NCI-H510A (cell line): Measurements from ENCODE around the gene CRTAP.
"Not testable (repeated sequence)": the region's sequence is repeated elsewhere in the genome, so short reads cannot be mapped to it uniquely, and the experiment has no call there.

Source experiments
- DNase-seq: peaks from one replicate; lab custom pipeline; 2025; lab: John Stamatoyannopoulos, UW

Gene CRTAP

DNA sequence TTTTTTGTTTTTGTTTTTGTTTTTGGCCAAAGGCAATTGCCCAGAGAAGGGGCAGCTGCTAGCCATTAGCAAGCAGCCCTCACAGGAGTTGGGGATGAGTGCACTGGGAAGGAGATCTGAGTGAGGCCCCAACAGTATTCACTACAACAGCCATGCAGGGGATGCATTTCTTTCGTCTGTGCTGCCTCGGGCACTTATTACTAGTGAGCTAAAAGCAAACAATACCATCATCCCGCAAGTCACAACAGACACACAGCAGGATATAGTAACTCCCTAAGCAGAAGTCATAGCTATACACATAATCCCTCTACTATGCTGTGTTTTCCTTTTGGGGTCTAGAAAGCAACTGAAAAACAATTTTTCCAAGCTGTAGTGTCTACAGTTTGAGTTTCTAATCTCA lies 27.2 kb downstream of the CRTAP start:
- DNase-seq = no peak

DNA sequence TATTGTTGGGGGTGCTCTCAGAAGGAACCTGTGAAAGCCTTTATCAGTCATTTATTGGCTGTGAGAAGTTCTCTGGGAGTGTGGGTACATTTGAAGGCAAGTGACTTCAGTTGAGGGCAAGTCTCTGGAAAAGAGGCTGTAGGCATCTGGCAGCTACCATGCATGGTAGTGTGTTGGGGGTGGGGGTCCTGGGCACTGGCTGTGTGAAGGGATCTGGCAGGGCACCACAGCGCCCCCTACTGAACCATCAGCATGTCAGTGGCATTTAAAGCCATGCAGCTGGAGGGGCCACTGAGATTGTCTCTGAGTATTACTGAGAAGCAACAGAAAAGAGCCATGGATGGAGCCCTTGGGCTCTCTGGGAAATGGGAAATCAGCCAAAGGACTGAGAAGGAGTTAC lies 30.6 kb downstream of the CRTAP start:
- DNase-seq = no peak

DNA sequence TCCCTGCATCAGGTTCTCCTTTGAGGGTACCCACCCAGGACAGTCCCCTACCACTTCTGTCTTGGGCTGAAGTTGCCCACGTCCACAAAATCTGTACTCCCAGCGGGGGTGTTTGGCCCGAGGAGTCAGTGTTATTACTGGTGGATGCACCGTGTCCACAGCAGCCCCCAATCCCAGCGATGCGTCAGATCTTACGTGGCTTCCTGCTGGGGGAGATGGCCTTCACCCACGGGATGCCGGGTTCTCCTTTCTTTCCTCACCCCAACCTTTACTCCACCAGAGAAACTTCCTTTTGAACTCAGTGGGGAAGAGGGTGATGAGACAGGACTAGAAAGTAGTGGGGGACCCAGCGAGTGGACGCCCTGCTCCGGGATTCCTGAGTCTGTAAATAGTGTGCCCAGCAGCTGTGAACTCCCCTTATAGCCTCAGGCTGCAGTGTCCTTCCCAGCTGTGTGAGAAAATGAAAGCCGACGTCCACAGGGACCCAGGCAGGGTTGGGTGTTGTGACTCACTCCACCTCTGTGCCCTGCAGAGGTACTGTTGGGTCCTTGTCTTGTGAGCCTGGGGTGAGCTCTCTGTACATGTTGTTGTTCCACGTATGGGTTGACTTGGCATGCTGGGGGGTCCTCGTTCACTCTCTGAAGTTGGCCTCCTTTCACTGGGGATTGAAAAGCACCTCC lies 31.5 kb downstream of the CRTAP start:
- no peak for DNase-seq

DNA sequence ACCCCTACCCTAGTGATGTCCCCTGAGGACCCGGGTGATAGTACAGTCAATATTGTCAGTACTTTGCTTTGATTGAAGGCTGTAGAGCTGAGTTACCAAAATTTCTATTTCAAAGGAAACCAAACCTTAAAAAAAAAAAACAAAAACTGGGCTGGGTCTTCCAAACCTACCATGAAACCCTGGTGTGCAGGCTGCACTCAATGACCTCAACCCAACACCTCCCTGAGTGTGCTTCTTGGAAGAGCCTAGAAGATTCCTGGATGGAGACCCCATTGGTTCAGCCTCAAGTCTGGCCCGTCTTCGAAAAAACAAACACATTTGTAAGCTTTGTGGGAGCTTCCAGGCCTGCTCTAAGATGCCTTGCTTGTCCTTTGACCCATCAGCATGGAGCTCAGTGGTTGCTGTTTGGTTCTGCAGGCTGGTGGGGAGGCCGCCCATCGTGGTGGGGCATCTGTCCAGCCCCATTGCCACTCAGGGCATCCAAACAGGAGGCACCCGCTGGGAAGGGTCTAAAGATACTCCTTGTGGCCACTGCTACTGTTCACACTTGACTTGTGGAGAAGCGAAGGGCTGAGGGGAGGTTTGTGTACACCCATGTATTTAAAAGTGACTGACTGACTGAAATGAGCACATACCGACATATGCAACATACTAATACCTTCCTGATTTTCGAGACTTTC lies 32.2 kb downstream of the CRTAP start:
- DNase-seq = no peak

DNA sequence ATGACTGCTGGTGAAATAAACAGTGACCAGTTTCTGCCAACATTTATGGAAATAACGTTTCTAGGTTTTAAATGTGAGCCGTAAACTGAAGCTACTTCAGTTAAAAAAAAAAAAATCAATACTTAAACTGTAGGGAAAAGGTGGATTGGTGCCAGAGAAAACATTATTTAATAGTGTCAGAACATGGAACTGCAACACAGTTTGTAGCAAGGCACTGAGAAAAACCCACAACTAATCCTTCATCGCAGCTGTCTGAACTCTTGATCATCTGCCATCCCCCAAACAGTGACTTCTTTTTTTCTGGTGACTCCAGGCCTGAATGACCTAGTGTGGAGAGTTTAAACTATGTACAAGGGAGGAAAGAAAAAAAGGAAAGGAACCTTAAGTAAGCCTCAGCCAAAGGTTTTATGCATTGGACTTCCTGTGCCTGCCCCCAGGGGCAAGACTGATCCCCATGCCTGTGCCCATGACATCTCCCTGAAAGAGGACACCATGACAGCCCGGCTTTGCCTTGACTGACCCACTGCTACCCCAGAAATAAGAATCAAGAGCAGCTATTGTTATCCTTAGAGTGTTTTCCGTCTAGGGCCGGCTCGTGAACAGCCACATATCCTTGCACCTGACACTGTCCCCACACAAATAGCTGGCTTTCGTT lies 33.1 kb downstream of the CRTAP start:
- DNase-seq = no peak

DNA sequence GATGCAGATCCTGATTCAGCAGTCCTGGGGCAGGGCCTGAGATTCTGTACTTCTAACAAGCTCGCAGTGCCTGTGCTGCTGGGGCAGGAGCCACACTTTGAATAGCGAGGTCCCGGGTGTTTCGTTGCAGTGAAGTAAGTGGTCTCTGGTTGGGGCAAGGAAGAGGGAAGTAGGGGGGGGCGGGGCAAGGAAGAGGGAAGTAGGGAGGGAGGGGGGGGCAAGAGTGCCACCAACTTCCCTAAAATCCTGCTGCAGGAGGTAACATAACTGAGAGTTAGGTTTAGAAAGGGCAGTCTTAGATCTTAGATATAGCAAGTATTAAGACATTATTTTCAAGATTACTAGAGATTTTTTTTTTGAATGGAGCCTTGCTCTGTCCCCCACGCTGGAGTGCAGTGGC lies 35.5 kb downstream of the CRTAP start:
- DNase-seq = no peak

DNA sequence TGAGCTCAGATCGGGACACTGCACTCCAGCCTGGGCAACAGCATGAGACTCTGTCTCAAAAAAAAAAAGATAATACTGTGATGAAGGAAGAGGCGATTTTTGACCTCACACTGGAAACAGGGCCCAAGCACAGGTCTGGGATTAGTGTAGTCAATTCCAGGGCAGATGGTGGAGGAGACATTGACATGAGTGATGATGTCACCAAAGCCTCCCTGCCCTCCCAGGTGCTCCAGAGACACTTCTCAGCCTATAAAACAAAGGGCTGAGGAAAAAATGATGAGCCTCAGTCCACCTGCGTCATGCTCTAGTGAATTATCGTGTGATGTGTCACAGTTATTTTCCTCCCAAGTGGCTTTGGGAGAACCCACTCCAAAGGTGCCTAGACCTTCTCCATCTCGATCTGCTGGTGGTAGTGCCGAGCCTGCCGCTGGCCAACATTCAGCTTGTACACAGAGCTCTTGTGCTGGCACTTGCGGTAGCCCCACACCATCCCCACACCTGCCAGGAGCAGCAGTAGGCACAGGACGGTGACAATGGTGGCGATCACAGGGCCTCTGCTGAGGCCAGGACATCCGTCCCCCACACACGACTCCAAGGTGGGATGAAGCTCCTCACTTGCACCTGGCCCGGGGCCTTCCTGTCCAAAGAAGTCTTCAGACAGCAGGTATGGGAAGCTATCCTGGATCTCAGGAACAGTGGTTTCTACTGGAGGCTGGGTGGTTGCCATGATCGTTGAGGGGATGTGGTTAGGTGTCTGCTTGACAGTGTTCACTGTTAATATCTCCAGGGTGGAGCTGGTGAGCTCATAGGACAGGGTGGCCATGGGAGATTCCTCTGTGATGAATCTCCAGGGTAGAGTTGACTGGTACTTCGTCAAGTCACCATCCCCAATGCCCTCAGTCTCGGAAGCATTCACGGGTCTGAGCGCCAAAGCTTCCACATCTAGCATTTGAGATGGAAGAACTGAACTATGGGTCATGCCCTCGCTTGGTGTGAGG lies 38.8 kb downstream of the CRTAP start:
- DNase-seq = no peak

DNA sequence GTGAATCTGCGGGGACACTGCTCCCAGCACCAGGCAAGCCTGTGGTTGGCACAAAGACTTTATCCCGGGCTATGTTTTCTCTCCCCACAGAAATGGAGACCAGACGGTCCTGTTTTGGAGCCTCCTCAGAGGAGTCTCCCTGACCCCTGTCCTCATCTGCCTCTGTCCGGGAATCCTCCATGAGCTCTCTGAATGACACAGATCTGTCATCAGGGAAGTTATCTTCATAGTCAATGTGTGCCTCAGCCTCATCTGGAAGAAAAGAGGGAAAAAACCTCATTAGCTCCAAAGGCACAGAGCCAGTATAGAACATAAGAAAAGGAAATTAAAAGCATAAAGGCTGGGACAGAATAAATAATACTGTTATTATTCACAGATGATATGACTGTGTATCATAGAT lies 40.0 kb downstream of the CRTAP start:
- no peak for DNase-seq

DNA sequence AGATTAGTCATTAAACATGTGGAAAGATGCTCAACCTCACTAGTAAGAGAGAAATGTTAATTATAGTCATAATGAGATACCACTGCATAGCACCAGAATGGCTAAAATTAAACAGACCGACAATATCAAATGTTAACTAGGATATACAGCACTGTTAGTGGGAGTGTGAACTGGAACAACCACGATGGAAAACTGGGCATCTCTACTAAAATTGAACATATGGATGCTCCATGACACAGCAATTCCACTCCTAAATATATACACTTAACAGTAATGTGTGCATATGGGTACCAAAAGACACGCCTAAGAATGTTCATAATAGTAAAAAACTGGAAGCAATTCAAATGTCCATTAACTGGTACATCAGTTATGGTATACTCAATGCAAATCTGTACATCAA lies 41.5 kb downstream of the CRTAP start:
- no peak for DNase-seq

DNA sequence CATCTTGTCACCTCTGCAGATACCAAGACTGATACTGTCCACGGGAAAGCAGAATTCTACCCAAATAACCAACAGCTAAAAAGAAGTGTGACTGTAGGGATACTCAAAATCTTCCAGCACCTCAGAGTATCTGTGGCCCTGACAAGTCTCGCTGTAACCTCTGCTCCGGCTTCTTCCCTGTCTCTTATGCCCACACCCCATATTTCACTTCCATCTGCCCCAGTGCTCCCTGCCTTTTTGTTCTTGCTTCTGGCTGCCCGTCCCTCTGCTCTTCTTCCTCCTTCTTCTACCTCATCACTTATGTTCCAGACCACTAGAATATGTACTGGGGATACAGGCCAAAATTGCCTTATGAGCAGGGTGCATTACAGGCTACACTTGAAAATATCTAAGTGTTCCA lies 45.4 kb downstream of the CRTAP start:
- DNase-seq = no peak

DNA sequence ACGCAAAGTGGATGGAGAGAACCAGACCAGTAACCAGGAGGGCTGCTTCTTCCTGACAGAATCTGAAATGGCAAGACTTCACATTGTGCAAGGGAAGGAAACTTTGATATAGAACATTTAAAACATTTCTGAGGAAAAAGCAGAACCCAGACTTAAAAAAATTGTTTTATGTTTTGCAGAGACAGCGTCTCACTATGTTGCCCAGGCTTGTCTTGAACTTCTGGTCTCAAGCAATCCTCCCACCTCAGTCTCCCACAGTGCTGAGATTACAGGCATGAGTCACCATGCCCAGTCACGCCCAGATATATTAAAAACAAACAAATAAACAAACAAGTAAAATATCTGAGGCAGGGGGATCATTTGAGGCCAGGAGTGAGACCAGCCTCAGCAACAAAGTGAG lies 46.2 kb downstream of the CRTAP start:
- no peak for DNase-seq

DNA sequence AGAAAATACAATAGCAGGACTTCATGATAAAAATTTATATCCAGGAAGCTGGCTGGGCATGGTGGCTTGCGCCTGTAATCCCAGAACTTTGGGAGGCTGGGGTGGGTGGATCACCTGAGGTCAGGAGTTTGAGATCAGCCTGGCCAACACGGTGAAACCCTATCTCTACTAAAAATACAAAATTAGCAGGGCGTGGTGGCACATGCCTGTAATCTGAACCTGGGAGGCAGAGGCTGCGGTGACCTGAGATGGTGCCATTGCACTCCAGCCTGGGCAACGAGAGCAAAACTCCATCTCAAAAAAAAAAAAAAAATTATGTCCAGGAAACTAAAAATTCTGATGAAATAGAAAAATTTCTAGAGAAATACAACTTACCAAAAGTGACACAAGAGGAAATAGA lies 48.8 kb downstream of the CRTAP start:
- DNase-seq = not testable (repeated sequence)

DNA sequence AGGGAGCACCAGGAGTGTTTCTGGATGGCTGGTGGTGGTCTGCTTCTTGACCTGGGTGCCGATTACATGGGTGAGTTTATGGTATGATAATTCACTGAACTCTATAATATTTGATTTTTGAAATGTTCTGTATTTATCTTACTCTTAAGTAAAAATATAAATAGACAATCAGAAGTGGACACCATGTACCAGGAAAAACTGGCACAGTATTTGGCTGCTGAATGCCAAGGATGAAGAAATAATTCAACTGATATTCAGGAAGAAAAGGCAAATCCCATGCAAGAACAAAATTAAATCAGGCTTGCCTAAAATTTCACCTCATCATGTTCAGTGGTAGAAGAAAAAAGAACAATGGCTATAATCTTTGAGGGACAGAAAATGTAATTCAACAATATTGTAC lies 51.6 kb downstream of the CRTAP start:
- no peak for DNase-seq

DNA sequence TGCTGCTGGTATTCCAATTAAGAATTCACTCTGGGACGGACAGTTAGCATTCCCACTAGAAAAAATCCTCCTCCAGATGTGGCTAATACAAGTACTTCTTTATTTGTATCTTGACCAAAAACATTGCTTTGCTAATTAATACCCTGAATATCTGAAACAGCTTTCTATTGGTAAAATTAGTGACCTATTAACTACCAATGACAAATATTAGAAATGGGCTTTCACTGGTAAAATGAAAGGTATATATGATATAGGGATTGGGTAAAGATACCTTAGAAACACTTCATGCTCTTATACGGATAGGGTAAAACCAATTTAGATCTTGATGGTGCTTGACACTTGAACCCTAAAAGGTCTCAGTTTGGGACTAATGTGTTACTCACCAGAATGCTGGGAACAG lies 52.3 kb downstream of the CRTAP start:
- no peak for DNase-seq

DNA sequence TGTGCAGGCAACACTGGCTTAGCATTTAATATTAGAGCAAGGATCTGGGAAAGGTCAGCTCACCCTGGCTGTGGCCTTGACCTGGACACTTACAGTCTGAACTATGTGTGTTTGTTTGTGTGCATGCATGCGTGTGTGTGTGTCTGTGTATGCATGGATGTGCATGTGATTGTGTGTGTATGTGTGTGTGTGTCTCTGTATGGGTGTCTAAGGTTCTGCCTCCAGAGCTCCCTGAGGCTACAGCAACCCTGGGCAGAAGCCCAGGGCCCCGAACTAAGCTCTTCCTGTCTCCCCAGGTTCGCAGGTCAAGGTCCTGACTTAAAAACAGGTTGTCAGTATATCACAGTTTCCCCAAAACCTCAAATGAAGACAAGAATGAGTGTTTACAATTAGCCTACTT lies 53.5 kb downstream of the CRTAP start:
- DNase-seq = no peak

DNA sequence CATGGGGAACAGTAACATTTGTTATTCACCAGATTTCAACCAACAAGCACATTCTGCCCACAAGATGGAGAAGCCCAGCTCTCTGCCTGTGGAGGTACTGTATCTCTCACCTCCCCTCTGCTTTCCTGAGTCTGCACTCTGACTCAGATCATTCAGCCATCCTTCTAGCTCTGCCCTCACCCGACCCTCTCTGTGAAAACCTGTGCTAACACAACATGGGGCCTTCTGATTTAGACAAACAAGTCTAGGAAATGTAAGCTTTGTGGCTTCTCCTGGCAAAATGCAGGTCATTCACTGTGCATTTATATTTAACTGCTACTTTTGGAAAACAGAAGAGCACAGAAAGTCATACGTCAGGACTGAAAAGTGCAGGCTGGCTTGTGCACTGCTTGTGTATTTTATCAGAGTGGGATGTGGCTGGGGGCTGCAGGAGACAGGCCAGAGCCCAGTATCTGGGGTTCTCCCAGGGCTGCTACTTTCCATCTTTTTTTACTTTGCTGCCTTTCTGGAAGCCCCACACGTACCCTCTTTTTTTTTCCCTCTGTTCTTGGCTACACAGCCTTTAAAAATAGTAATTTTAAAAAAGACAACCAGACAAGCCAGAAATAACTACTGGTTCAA lies 54.0 kb downstream of the CRTAP start:
- no peak for DNase-seq

DNA sequence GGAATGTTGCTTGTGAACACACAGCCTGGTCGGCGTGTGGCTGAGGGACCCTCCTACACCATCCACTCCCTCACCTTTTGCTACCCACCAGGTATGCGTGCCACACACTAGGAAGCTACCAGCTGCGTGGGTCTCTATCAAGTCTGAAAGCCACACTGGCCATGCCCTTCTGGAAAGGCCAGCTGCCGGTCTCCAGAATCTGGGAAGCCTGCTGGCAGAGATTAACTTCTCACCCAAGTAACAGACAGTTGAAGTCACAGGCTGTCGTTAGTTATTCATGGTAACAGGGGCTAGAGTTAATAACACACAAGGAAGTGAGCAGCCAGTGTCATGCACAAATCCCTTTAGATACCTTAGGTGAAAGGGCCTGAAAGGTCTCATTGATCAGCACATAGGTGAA lies 56.7 kb downstream of the CRTAP start:
- no peak for DNase-seq

DNA sequence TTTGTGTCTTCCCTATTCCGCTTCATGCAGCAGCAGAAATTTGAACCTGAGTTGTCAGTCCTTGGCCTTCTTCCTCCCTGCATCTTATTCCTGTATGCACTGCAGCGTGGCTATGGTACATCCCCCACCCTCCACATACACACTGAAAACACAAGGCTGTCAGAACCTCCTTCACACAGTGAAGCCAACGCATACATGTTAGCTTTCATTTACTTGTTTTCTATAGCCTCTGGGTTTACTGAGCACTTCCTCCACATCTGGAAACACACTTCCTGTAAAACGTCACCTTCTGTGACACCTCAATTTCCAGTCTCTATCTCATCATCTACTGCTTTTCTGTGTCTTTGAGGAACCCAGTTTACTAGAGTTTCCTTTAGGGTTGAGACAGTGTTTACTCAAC lies 57.8 kb downstream of the CRTAP start:
- DNase-seq = no peak

DNA sequence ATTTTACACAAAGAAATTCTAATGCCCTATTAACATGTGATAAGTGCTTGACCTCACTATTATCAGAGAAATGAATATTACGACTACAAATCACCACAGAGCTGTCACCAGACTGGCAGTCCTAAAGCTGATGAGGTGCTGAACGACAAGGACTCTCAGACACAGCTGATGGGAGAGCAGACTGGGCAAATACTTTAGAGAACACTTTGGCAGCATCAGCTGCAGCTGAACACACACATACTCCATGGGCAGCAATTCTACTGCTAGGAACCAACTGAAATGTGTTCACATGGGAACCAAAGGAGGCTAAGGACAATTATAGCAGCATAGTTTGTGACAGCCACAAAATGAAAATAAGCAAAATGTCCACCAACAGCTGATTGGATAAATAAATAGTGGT lies 59.3 kb downstream of the CRTAP start:
- DNase-seq = peak; percentile 58

DNA sequence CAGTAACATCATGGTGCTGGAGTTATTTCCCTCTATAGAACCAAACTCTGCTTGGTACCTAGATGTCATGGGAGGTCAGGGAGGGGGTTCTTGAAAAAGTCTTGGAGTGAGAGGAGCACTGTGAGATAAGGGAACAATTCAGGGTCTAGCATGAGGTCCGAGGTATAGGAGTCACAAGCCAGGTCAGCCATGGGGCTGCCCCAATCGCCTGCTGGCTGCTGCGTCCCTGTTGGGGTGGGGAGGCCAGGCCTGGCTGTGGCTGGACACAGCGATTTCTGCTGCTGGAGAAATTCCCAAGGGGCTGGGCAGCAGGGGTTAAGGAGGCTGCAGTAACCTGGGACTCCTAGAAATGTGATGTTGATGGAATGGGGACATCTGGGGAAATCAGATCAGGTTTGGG lies 59.9 kb downstream of the CRTAP start:
- DNase-seq = no peak

DNA sequence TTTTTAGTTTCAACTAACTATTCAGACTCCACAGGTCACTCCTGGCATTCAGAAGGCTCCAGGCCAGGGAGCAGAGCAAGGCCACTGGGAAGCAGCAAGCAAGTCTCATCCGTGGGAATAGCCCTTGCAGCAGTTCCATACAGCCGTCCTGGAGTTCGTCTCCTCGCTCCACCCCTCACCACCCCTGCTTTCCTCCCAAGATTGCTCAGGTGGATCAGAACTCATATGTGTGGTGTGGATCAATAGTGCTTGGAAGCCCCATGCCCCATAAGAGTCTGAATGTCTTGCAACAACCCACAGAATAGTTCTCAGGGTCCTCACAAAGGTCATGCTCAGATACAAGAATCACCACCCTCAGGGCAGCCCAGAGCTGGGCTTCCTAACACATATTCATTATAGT lies 60.3 kb downstream of the CRTAP start:
- DNase-seq = no peak
